Urothelium cell line (cell line): ENCODE measurements around the gene MAML1.
"Not testable (repeated sequence)": the region's sequence is repeated elsewhere in the genome, so short reads cannot be mapped to it uniquely, and the experiment has no call there.

Experiments
- DNase-seq: peaks from one replicate; pipeline ENCODE4 v3.0.0; 2011; ENCODE audit warnings: low spot score, mixed read lengths
- FAIRE-seq: peaks from 2 replicates; lab custom pipeline; 2011; peaks lifted over from hg19 to GRCh38; lab: Jason Lieb, UNC

Gene MAML1

GRCh38 chr5:179732412-179732917, at the start of gene MAML1:
TSS of gene MAML1 (plus strand) at chr5:179732822. CDS start at chr5:179733113, 291 bp downstream.
- DNase-seq (peak; percentile 99), FAIRE-seq (no peak)

DNA sequence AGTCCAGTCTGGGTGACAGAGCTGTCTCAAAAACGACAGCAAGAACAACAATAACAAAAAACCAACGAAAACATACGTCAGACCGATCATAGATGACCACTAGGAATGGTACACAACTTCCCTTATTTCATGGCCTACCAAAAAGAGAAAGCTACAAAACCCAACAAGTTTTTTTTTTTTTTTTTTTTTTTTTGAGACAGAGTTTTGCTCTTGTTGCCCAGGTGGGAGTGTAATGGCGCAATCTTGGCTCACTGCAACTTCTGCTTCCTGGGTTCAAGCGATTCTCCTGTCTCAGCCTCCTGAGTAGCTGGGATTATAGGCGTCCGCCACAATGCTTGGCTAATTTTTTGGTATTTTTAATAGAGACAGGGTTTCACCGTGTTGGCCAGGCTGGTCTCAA, 43.4 kb upstream of the MAML1 start:
- not testable (repeated sequence) for FAIRE-seq, DNase-seq

DNA sequence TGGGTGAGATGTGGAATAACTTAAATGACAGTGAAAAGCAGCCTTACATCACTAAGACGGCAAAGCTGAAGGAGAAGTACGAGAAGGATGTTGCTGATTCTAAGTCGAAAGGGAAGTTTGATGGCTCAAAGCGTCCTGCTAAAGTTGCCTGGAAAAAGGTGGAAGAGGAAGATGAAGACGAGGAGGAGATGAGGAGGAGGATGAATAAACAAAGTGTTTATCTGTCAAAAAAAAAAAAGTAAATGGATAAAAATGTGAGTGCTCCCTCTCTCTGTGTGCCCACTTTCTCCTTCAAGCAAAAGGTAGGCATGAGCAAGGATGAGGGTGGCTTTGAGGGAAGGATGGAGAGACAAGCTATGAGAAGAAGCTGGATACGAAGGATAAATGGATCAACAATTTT, 38.1 kb upstream of the MAML1 start:
- no peak for FAIRE-seq

DNA sequence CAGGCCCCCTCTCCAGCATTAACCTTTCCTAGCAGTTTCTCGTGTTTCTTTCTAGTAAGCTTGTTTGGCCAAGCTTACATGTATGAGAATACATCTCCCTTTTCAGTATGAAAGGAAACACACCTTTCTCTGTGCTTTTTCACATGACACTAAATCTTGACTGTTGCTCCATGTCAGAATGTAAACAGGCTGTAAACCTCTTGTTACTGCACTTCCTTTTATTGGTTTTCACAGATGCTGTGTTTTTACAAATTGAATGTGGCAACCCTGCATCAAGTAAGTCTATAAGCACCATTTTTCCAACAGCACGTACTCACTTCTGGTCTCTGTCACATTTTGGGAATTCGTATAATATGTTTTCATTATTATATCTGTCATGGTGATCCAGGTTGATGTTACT, 36.0 kb upstream of the MAML1 start:
- FAIRE-seq, result no peak
- DNase-seq, result no peak

More for the DNA sequence above, 38.1 kb upstream of the MAML1 start:
- no peak for DNase-seq

DNA sequence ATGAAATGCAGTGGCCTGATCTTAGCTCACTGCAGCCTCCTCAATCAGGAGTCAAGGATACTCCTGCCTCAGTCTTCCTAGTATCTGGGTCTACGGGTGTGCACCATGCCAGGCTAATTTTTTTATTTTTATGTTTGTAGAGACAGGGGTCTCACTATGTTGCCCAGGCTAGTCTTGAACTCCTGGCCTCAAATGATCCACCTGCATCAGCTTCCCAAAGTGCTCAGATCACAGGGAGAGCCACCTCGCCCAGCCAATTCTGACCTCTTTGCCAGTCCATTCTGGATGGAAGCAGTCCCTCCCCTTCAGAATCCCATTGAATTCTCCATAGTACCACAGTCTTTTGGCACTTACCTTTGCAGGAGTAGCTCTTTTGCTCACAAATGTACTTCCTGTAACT, 35.5 kb upstream of the MAML1 start:
- DNase-seq (no peak), FAIRE-seq (no peak)

DNA sequence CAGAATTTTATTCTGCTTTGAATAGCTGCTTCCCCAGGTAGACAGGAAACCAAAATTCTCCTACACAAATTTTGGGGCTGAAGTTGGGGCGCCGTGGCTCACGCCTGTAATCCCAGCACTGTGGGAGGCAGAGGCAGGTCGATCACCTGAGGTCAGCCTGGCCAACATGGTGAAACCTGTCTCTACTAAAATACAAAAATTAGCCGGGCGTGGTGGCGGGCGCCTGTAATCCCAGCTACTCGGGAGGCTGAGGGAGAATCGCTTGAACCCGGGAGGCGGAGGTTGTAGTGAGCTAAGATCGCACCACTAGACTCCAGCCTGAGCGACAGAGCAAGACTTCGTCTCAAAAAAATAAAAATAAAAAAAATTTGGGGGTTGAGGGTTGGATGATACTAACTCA, 35.1 kb upstream of the MAML1 start:
- DNase-seq, FAIRE-seq: not testable (repeated sequence)

GRCh38 chr5:179697993-179698934, 34.4 kb upstream of the MAML1 start:
- DNase-seq, result peak; percentile 99
- FAIRE-seq, result peak; percentile 97

DNA sequence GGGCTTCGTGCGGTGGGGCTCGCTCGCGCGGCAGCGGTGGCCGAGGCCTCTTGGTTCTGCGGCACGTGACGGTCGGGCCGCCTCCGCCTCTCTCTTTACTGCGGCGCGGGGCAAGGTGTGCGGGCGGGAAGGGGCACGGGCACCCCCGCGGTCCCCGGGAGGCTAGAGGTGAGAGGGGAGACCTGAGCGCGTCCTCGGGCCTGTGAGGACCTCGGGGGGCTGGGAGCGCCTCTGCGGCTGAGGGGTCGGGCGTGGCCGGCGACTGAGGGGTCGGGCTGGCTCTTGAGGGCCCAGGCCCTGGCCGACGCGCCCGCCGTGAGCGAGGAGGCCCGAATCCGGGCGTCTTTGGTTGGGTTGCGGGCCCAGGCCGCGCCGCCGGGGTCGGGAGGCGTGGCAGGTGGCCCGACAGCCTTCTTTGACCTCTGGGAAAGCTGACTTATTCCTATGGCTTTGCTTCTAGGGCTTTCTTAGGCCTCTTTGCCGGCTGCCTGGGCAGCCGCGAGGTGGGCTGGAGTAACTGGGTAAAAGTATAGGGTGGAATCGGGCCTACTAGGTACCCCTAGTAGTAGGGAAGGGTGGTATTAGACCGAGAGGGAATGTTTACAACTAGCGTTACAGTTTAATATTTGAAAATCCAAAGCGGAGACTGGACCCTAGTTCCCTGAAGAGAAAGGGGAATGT, 33.5 kb upstream of the MAML1 start, which contains the start of gene CANX:
Gene CANX, plus strand, starts transcription at position 33 of the 681 bp plus-strand sequence. CDS start 6,715 bp downstream, outside the sequence.
- DNase-seq (peak; percentile 38), FAIRE-seq (no peak)

GRCh38 chr5:179699616-179700237, 32.9 kb upstream of the MAML1 start:
- DNase-seq, result peak; percentile 29
- FAIRE-seq, result no peak

DNA sequence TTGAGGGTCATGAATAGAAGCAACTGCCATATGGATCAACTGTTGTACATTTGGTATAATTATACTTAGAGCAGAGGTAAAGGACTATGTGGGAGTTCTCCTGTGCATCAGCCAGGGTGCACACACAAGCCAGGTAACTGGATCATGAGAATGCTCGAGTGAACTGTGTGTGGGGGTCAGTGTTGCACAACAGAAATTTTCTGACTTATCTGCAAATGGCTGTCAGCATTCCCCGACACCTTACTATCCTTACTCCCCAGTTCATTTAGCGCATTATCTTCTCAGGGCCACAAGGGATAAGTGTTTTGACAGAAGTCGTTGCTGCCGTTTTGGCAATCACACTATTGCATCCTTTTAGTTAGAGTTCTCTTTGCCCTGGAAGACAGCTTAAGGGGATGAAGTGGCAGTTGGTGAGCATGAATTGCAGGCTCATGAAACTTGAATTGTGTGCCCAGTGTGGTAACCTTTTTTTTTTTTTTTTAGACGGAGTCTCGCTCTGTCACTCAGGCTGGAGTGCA, 32.2 kb upstream of the MAML1 start:
- no peak for FAIRE-seq
- DNase-seq, result no peak

DNA sequence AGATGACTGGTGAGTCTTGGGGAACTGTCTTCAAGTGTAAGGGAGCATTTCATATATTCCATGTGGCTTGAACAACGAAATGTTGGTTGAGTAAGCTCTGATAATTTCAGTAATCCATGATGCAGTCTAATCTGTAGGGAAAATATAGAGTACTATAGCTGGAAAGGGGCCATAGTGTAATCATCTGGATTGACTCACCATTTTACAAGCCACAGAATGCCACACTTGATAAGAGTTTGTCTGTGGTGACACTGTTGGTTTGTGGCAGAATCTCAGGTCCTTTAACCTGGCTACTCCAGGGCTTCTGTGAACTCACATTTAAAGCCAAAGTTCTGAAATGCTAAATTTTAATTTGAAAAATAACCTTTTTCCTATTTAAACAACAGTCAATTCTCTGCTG, 16.3 kb upstream of the MAML1 start:
- FAIRE-seq (no peak), DNase-seq (no peak)

- FAIRE-seq, result no peak
Measured at GRCh38 chr5:179720222-179720621, 12.4 kb upstream of the MAML1 start.

DNA sequence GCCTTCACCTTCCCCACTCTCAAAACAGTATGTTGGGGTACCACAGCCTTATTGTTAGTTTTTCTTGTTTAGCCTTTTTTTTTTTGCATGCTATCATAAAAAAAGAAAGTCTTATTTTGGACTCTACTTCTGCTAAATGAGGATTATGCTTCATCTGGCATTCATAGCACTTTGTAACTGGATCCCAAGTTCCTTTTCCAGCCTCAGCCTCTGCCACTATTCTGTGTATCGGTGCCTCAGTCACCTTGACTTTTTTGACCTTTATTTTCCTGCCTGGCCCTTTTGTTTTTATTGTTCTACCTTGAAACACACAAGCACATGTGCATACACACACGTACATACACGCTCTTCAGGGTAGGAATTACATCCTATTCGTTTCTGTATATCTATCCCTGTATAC, 8.5 kb upstream of the MAML1 start:
- no peak for FAIRE-seq
- DNase-seq, result no peak

More at GRCh38 chr5:179720222-179720621, 12.4 kb upstream of the MAML1 start:
- no peak for DNase-seq

DNA sequence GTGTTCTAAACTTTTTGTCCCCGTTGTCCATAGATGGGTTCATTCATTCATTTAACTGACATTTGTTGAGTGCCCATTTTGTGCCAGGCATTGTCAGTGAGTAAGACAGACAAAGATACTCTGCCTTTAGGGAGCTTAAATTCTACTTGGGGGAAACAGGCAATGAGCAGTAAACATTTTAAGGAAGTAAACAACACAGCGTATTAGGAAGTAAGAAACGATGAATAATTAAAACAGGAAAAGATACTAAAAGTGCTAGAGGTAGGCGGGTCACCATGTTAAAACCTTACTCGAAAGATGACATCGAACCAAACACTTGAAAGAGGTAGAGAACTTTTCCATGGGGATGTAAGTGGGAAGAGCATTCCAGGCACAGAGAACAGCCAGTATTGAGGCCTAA, 5.5 kb upstream of the MAML1 start:
- FAIRE-seq (no peak), DNase-seq (no peak)

- FAIRE-seq, result no peak
Measured at GRCh38 chr5:179729303-179729702, 3.3 kb upstream of the MAML1 start.

DNA sequence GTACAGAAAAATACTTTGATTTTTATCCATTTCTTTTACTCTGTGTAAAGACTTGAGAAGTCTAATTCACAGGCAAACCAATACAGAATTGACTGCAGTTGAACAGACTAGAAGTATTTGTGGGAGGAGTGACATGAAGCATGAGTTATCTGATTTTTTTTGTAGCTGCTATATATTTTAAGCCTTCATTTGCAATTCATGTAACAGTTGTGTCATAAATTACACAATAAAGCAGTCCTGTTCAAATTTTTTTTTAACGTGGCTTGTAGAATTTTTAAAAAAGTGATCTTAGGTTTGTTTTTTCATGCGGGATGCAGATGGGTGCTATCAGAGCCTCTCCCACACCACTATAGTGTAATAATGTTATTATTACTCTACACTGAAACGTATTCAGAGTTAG, 2.9 kb upstream of the MAML1 start:
- FAIRE-seq (no peak), DNase-seq (no peak)

More at GRCh38 chr5:179729303-179729702, 3.3 kb upstream of the MAML1 start:
- DNase-seq, result no peak

DNA sequence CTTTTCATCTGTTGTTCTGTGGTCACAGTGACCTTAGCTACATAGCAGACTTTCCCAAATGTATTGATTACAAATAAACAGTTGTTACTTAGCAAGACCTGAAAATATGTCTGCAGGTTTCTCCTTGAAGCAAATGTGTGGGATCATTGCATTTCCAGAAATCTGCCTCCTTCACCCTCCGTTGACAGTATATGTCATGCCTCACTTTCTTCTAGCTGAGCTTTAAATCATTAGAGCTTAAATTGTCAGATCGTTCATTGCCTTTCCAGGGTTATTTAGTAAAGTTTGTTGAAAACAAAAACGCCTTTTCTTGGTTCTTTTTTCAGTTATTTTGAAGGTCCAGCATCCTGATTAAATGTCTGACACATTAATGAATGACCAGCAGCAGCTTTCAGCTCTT, 2.3 kb upstream of the MAML1 start:
- no peak for FAIRE-seq
- no peak for DNase-seq

DNA sequence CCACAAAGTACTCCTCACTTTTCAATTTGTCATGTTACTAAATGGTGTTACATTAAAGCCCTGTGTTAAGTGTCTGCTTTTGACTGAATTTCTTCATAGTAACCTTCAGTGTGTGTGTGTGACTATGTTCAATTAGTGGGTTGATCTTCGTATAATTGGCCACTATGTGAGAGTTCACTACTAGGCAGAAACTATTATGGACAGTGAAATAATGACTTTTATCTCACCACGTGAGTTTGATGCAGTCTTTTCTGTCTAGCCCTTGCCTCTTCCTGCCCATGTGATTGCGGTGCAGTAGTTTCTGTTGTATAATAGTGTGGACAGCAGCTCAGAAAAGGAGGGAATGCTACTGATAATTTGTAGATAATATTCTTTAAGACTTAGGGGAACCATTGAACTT, 1.8 kb upstream of the MAML1 start:
- FAIRE-seq, result no peak
- no peak for DNase-seq

- DNase-seq, result no peak
Measured at GRCh38 chr5:179731791-179732411, 721 bp upstream of the MAML1 start.

More at GRCh38 chr5:179731791-179732411, 721 bp upstream of the MAML1 start:
- FAIRE-seq, result no peak
